ENCODE data around the gene TIGAR. TPM values are rescaled to one million over a fixed set of nuclear protein-coding genes. Genes with fewer than 3 reads are reported as not detected.

TIGAR gene
- 10 to 100 TPM in 5 of 8 experiments, 1 to 10 TPM in 3; 5.1 to 39.4 (median 12.0) TPM for total RNA-seq

DNA sequence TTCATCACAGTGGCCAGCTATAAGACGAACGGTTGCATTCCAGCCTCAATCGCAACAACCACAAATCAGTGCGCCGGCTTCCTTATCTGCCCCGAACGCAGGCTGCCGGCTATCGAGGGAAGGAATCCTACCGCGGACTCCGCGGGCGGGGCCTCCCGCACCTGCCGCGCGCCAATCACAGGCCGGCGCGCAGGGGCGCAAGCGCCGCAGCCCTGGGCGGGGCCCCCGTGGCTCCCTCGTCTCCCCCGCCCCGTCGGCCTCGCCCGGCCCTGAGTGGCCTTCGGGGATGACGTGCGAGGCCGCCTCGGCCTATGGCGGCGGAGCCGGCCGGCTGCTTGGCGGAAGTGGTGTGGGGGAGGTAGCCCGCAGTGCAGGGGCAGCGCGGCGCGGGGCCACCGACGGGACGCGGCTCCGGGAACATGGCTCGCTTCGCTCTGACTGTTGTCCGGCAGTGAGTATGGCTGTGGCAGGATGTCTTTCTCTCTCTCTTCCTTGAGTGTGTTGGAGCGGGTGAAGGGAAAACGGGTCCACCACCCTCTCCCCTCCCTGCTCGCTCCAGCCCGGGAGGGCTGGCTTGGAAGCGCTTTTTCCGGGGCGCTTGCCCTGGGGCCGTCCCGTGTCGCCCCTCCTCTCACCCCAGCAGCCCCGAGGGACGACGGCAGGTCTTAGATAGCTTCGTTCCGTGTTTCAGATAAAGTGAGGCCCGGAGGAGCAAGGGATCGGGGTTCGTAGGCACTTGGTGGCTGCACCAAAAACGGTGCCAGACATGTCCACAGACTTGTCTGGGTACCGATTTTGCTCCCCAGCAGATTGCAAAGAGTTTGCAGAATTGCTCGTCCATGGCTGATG is at the start of gene TIGAR:
TIGAR (plus strand) TSS at position 361 of the 849 bp plus-strand sequence; CDS start at position 420, 59 bp downstream.
- Histone ChIP-seq H3K4me1 (replicated peaks in 1 of 2) (peaks cover 5 to 10% of the 10 kb centered on the region in 2 donors), H3K27ac (peak within 1 kb of the TSS; percentile 61 to 81), H3K4me3 (peak within 1 kb of the TSS; percentile 52 to 85 (median 68))
- 0 to 2% (median 1%) methylated on average over 1 to 23 of the region's 76 CpGs; no CpG with 5 or more reads in 4 of the 10 experiments for WGBS, 10 experiments
- ATAC-seq (replicated peaks in 6 of 8), result peak; percentile 94 to 99 (median 97)
- in situ Hi-C loops (cut with MboI; ENCODE audit: low pct_unique_long_range_greater_than_20kb in 2 of 9, low sequenced_read_pairs in 9 of 9, unreplicated experiment in 9 of 9), result loop anchor here in 2 of 9 experiments (25.0 kb wide), 1 partner anchor 216 kb away; the partner anchor contains the start of gene RAD51AP1 (in 2 of the 2)

GRCh38 chr12:4271717-4272423 is 49.1 kb upstream of the TIGAR start:
- in situ Hi-C loops (cut with MboI; ENCODE audit: low pct_unique_long_range_greater_than_20kb in 2 of 9, low sequenced_read_pairs in 9 of 9, unreplicated experiment in 9 of 9), result loop anchor here in 1 of 9 experiments (10.0 kb wide), 1 partner anchor 387 kb away; no protein-coding TSS in a partner anchor
- Histone ChIP-seq H3K4me3 (peak overlapping the region; percentile 69 to 89 (median 78)), H3K4me1 (replicated peaks in 1 of 2) (peaks cover 12 to 21% of the 10 kb centered on the region in 2 donors), H3K27ac (peak overlapping the region; percentile 25 to 57)
- WGBS, 10 experiments, result 0 to 5% (median 0%) methylated on average over 3 to 10 of the region's 43 CpGs; no CpG with 5 or more reads in 7 of the 10 experiments
- ATAC-seq (replicated peaks in 6 of 8), result peak; percentile 44 to 65 (median 60)

DNA sequence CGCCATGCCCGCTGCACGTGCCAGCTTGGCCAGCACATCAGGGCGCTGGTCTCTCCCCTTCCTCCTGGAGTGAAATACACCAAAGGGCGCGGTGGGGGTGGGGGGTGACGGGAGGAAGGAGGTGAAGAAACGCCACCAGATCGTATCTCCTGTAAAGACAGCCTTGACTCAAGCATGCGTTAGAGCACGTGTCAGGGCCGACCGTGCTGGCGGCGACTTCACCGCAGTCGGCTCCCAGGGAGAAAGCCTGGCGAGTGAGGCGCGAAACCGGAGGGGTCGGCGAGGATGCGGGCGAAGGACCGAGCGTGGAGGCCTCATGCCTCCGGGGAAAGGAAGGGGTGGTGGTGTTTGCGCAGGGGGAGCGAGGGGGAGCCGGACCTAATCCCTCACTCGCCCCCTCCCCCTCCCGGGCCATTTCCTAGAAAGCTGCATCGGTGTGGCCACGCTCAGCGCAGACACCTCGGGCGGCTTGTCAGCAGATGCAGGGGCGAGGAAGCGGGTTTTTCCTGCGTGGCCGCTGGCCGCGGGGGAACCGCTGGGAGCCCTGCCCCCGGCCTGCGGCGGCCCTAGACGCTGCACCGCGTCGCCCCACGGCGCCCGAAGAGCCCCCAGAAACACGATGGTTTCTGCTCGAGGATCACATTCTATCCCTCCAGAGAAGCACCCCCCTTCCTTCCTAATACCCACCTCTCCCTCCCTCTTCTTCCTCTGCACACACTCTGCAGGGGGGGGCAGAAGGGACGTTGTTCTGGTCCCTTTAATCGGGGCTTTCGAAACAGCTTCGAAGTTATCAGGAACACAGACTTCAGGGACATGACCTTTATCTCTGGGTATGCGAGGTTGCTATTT is 48.4 kb upstream of the TIGAR start:
- peak overlapping the region; percentile 25 to 57 for H3K27ac ChIP-seq
- H3K4me3 ChIP-seq, result peak overlapping the region; percentile 69 to 89 (median 78)
- peaks cover 16 to 28% of the 10 kb centered on the region in 2 donors for H3K4me1 ChIP-seq (replicated peaks in 1 of 2)
- WGBS, 10 experiments, result 0 to 2% (median 0%) methylated on average over 1 to 6 of the region's 62 CpGs; no CpG with 5 or more reads in 4 of the 10 experiments
- ATAC-seq (replicated peaks in 6 of 8), result peak; percentile 2 to 43 (median 24)
- in situ Hi-C loops (cut with MboI; ENCODE audit: low pct_unique_long_range_greater_than_20kb in 2 of 9, low sequenced_read_pairs in 9 of 9, unreplicated experiment in 9 of 9), result loop anchor here in 1 of 9 experiments (10.0 kb wide), 1 partner anchor 388 kb away; no protein-coding TSS in a partner anchor

DNA sequence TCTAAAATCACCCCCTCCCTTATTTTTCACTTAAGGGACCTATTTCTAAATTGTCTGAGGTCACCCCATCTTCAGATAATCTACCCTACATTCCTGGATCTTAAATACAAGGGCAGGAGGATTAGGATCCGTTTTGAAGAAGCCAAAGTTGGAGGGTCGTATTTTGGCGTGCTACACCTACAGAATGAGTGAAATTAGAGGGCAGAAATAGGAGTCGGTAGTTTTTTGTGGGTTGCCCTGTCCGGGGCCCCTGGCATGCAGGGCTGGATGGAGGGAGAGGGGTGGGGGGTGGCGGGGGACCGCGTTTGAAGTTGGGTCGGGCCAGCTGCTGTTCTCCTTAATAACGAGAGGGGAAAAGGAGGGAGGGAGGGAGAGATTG is 47.8 kb upstream of the TIGAR start:
- WGBS, 10 experiments, result 0 to 14% (median 0%) methylated on average over 1 to 4 of the region's 10 CpGs; no CpG with 5 or more reads in 6 of the 10 experiments
- in situ Hi-C loops (cut with MboI; ENCODE audit: low pct_unique_long_range_greater_than_20kb in 2 of 9, low sequenced_read_pairs in 9 of 9, unreplicated experiment in 9 of 9), result loop anchor here in 1 of 9 experiments (10.0 kb wide), 1 partner anchor 388 kb away; no protein-coding TSS in a partner anchor

GRCh38 chr12:4273652-4274395 is 47.2 kb upstream of the TIGAR start, which contains the start of gene CCND2:
Gene CCND2 (plus strand): TSS chr12:4273762. CDS start chr12:4274041, 279 bp downstream.
- peak; percentile 24 to 52 (median 45) for ATAC-seq (replicated peaks in 6 of 8)
- in situ Hi-C loops (cut with MboI; ENCODE audit: low pct_unique_long_range_greater_than_20kb in 2 of 9, low sequenced_read_pairs in 9 of 9, unreplicated experiment in 9 of 9), result loop anchor here in 1 of 9 experiments (10.0 kb wide), 1 partner anchor 389 kb away; no protein-coding TSS in a partner anchor
- peak within 1 kb of the TSS; percentile 61 to 94 for H3K27ac ChIP-seq
- WGBS, 10 experiments, result 0 to 20% (median 0%) methylated on average over 1 to 22 of the region's 52 CpGs; no CpG with 5 or more reads in 5 of the 10 experiments
- H3K4me3 ChIP-seq, result peak within 1 kb of the TSS; percentile 69 to 89 (median 78)
- peaks cover 25 to 37% of the 10 kb centered on the region in 2 donors for H3K4me1 ChIP-seq (replicated peaks in 1 of 2)

More for the DNA sequence above, 47.8 kb upstream of the TIGAR start:
- ATAC-seq (replicated peaks in 6 of 8), result no peak
- Histone ChIP-seq H3K27ac (no peak overlapping the region), H3K4me1 (replicated peaks in 1 of 2) (peaks cover 21 to 34% of the 10 kb centered on the region in 2 donors), H3K4me3 (peak overlapping the region; percentile 69 to 89 (median 78))

DNA sequence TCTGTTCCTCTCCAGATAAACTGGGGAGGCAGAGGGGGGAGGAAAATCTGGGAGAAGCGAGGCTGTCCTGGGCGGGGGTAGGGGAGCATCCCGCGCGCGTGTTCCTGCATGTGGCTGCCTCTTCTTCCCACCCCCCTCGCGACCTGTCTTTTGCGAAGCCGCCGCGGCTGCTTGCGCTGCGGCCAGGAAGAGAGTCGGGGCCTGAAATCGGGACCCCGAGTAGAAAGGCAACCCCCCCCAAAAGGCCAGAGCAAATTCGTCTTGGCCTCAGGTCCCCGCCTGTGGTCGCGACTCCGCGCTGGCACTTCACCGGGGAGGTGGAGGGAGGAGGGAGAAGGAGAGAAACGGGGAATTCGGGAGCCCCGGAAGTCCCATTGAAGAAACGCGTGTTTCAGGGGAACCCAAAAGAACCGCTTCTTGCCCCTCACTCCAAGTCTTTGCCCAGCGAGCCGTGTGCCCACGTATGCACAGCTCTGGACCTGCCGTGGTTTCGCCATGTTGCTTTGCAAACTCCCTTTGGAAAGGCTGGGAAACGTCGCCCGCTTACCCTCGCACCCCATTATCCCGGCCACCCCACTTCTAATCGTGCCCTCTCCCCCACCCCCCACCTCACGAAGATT is 46.5 kb upstream of the TIGAR start:
- in situ Hi-C loops (cut with MboI; ENCODE audit: low pct_unique_long_range_greater_than_20kb in 2 of 9, low sequenced_read_pairs in 9 of 9, unreplicated experiment in 9 of 9), result loop anchor here in 8 of 9 experiments (10.0 to 25.0 kb wide), 3 partner anchors 287 to 390 kb away; no protein-coding TSS in a partner anchor
- no peak for ATAC-seq (replicated peaks in 6 of 8)
- WGBS, 10 experiments, result 0% methylated on average over 9 to 10 of the region's 42 CpGs; no CpG with 5 or more reads in 8 of the 10 experiments
- Histone ChIP-seq H3K27ac (peak overlapping the region; percentile 61 to 94), H3K4me1 (replicated peaks in 1 of 2) (peaks cover 25 to 41% of the 10 kb centered on the region in 2 donors), H3K4me3 (peak overlapping the region; percentile 69 to 89 (median 78))

DNA sequence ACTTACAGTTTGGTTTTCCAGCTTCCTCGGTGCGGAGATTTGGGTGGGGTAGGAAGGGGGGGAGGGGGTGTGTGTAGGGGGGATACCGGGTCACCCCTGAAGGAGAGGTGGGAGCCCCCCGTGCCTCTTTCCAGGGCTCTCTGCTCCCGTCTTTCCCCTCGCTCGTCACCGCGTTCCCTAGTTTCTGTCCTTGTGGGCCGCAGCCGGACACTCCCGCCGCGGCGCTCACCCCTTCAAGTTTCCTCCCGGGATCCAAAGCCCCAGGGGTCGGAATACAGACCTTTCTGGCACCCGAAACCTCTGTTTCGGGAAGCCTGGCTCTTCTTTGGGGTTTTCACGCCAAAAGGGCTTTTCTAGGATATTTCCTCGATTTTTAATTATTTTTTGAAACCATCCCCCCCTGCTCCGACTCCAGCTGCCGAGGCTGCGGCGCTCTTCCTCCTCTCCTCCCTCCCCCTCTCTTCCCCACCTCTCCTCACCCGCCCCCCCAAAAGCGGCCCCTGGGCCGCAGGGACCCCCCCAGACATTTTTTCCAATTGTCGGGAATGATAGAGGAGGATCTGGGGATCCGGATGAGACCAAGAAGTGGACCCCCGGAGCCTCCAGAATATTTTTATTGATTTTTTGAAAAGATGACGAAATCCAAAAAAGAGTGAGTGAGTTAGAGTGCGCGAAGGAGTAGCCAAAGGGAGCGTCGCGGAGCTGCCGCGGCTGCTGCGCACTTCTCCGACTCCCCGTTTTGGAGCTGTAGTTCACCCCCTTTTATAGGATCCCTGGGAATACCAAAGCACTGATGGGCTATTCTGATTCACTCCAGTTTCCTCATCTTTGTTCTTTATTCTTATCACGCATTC is 45.8 kb upstream of the TIGAR start:
- 0 to 21% (median 1%) methylated on average over 4 to 11 of the region's 43 CpGs; no CpG with 5 or more reads in 5 of the 10 experiments for WGBS, 10 experiments
- peaks cover 32 to 48% of the 10 kb centered on the region in 2 donors for H3K4me1 ChIP-seq (replicated peaks in 1 of 2)
- peak overlapping the region; percentile 61 to 94 for H3K27ac ChIP-seq
- in situ Hi-C loops (cut with MboI; ENCODE audit: low pct_unique_long_range_greater_than_20kb in 2 of 9, low sequenced_read_pairs in 9 of 9, unreplicated experiment in 9 of 9), result loop anchor here in 8 of 9 experiments (10.0 to 25.0 kb wide), 3 partner anchors 288 to 390 kb away; no protein-coding TSS in a partner anchor
- H3K4me3 ChIP-seq, result peak overlapping the region; percentile 69 to 89 (median 78)
- no peak for ATAC-seq (replicated peaks in 6 of 8)

- Histone ChIP-seq H3K27ac (peak overlapping the region in 1 of 2 donors; percentile 94), H3K4me3 (peak overlapping the region; percentile 69 to 89 (median 78)), H3K4me1 (replicated peaks in 1 of 2) (peaks cover 35 to 47% of the 10 kb centered on the region in 2 donors)
- 0 to 33% (median 3%) methylated on average over 1 to 9 of the region's 14 CpGs; no CpG with 5 or more reads in 2 of the 10 experiments for WGBS, 10 experiments
- in situ Hi-C loops (cut with MboI; ENCODE audit: low pct_unique_long_range_greater_than_20kb in 2 of 9, low sequenced_read_pairs in 9 of 9, unreplicated experiment in 9 of 9), result loop anchor here in 8 of 9 experiments (10.0 to 25.0 kb wide), 3 partner anchors 289 to 391 kb away; no protein-coding TSS in a partner anchor
- no peak for ATAC-seq (replicated peaks in 6 of 8)
Measured at GRCh38 chr12:4275870-4276301, 45.1 kb upstream of the TIGAR start.

- 0 to 25% (median 0%) methylated on average over 1 to 2 of the region's 10 CpGs; no CpG with 5 or more reads in 4 of the 10 experiments for WGBS, 10 experiments
- ATAC-seq (replicated peaks in 6 of 8), result peak; percentile 30 to 77 (median 35)
- H3K27ac ChIP-seq, result no peak overlapping the region
- in situ Hi-C loops (cut with MboI; ENCODE audit: low pct_unique_long_range_greater_than_20kb in 2 of 9, low sequenced_read_pairs in 9 of 9, unreplicated experiment in 9 of 9), result loop anchor here in 8 of 9 experiments (10.0 to 25.0 kb wide), 3 partner anchors 289 to 392 kb away; no protein-coding TSS in a partner anchor
- H3K4me1 ChIP-seq (replicated peaks in 1 of 2), result peaks cover 35 to 46% of the 10 kb centered on the region in 2 donors
- peak overlapping the region in 4 of 5 donors; percentile 16 to 89 (median 82) for H3K4me3 ChIP-seq
Measured at GRCh38 chr12:4276524-4277204, 44.3 kb upstream of the TIGAR start.

Measured in motor neuron (in vitro differentiated cells).